ENCODE results near the gene MLANA.

Gene MLANA

GRCh38 chr9:5886114-5886939 is 4.4 kb upstream of the MLANA start:
- no peaks in the 10 kb centered on the region for H3K9me3 ChIP-seq (ENCODE audit: control insufficient read depth, insufficient read depth, low read depth, low read length)
- H3K4me1 ChIP-seq (ENCODE audit: control insufficient read depth, insufficient read depth, low read length) = peaks cover 3% of the 10 kb centered on the region; the same call in 1 of the 2 replicates
- no peak overlapping the region for H3K4me3 ChIP-seq (ENCODE audit: low read depth, low read length)
- no peak overlapping the region for H3K27ac ChIP-seq (ENCODE audit: low read depth, low read length)
- no peak overlapping the region for H3K9ac ChIP-seq (ENCODE audit: low read length)
- H3K36me3 ChIP-seq (ENCODE audit: control insufficient read depth, insufficient read depth, low read length) = no peaks in the 10 kb centered on the region
- no peaks in the 10 kb centered on the region for H3K27me3 ChIP-seq (ENCODE audit: control insufficient read depth, insufficient read depth, low read length)

GRCh38 chr9:5892456-5893133 is 1.9 kb downstream of the MLANA start:
- Histone ChIP-seq H3K9ac (ENCODE audit: low read length) (no peak overlapping the region), H3K4me1 (ENCODE audit: control insufficient read depth, insufficient read depth, low read length) (no peaks in the 10 kb centered on the region), H3K9me3 (ENCODE audit: control insufficient read depth, insufficient read depth, low read depth, low read length) (no peaks in the 10 kb centered on the region)

GRCh38 chr9:5893134-5893505 is 2.4 kb downstream of the MLANA start:
- no peak overlapping the region for H3K4me3 ChIP-seq (ENCODE audit: low read depth, low read length)
- H3K36me3 ChIP-seq (ENCODE audit: control insufficient read depth, insufficient read depth, low read length) = no peaks in the 10 kb centered on the region
- no peaks in the 10 kb centered on the region for H3K27me3 ChIP-seq (ENCODE audit: control insufficient read depth, insufficient read depth, low read length)
- H3K9ac ChIP-seq (ENCODE audit: low read length) = no peak overlapping the region
- H3K27ac ChIP-seq (ENCODE audit: low read depth, low read length) = no peak overlapping the region
- H3K4me1 ChIP-seq (ENCODE audit: control insufficient read depth, insufficient read depth, low read length) = no peaks in the 10 kb centered on the region
- no peaks in the 10 kb centered on the region for H3K9me3 ChIP-seq (ENCODE audit: control insufficient read depth, insufficient read depth, low read depth, low read length)

More at GRCh38 chr9:5892456-5893133, 1.9 kb downstream of the MLANA start:
- Histone ChIP-seq H3K27ac (ENCODE audit: low read depth, low read length) (no peak overlapping the region), H3K36me3 (ENCODE audit: control insufficient read depth, insufficient read depth, low read length) (no peaks in the 10 kb centered on the region), H3K27me3 (ENCODE audit: control insufficient read depth, insufficient read depth, low read length) (no peaks in the 10 kb centered on the region), H3K4me3 (ENCODE audit: low read depth, low read length) (no peak overlapping the region)

DNA sequence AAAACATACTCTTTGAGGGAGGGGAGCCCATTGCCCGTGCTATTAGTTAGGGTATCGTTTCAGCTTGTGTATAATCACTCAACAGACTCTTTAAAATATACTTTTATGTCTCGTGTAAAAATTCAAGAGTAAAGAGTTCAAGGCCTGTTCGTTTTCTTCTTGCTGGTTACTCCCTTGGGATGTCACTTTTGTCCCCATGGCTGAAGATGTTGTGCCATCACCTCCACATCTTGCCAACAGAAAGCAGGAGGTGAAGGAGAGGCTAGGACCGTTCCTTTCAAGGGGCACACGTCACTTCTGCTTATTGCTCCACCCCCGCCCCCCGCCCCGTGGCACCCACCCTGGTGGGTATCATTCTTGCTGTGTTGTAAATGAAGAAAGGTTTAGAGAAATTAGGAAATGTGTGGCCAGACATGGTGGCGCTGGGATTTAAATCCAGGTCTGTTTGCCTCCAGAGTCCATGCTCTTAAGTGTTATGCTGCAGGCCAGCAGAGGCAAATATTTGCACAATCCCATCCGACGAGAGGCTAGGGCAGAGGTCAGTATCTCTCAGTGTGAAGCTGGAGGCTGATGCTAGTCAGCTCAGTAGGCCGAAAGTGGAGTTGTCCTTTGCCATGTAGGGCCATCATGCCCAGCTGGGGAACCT is 3.0 kb downstream of the MLANA start:
- H3K4me1 ChIP-seq (ENCODE audit: control insufficient read depth, insufficient read depth, low read length) = no peaks in the 10 kb centered on the region
- no peak overlapping the region for H3K9ac ChIP-seq (ENCODE audit: low read length)
- H3K27ac ChIP-seq (ENCODE audit: low read depth, low read length) = no peak overlapping the region
- no peaks in the 10 kb centered on the region for H3K9me3 ChIP-seq (ENCODE audit: control insufficient read depth, insufficient read depth, low read depth, low read length)
- H3K4me3 ChIP-seq (ENCODE audit: low read depth, low read length) = no peak overlapping the region
- H3K36me3 ChIP-seq (ENCODE audit: control insufficient read depth, insufficient read depth, low read length) = no peaks in the 10 kb centered on the region
- H3K27me3 ChIP-seq (ENCODE audit: control insufficient read depth, insufficient read depth, low read length) = no peaks in the 10 kb centered on the region

GRCh38 chr9:5894237-5894959 is 3.7 kb downstream of the MLANA start:
- no peaks in the 10 kb centered on the region for H3K4me1 ChIP-seq (ENCODE audit: control insufficient read depth, insufficient read depth, low read length)
- H3K27me3 ChIP-seq (ENCODE audit: control insufficient read depth, insufficient read depth, low read length) = no peaks in the 10 kb centered on the region
- no peak overlapping the region for H3K9ac ChIP-seq (ENCODE audit: low read length)
- H3K9me3 ChIP-seq (ENCODE audit: control insufficient read depth, insufficient read depth, low read depth, low read length) = no peaks in the 10 kb centered on the region
- no peak overlapping the region for H3K27ac ChIP-seq (ENCODE audit: low read depth, low read length)
- no peak overlapping the region for H3K4me3 ChIP-seq (ENCODE audit: low read depth, low read length)
- H3K36me3 ChIP-seq (ENCODE audit: control insufficient read depth, insufficient read depth, low read length) = no peaks in the 10 kb centered on the region

DNA sequence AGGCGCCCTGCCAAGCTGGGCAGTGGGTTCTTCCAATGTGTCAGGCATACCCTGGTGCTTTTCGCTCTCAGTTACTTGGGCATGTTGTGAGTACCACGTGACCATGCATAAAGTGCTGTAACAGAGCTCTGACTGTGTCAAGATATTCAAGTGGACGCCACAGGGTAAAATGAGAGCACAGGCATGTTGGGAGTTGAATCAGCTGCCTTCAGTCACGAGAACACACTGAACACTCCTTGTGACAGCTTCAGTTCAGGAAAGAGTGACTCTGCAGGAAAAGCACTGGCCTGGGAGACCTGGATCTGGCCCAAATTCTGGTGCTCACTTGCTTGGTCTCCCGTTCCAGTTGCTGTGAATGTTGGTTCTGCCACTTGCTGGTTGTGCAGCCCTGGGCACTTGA is 5.1 kb downstream of the MLANA start:
- H3K4me1 ChIP-seq (ENCODE audit: control insufficient read depth, insufficient read depth, low read length) = no peaks in the 10 kb centered on the region
- no peaks in the 10 kb centered on the region for H3K36me3 ChIP-seq (ENCODE audit: control insufficient read depth, insufficient read depth, low read length)
- H3K4me3 ChIP-seq (ENCODE audit: low read depth, low read length) = no peak overlapping the region
- H3K9me3 ChIP-seq (ENCODE audit: control insufficient read depth, insufficient read depth, low read depth, low read length) = no peaks in the 10 kb centered on the region
- no peak overlapping the region for H3K27ac ChIP-seq (ENCODE audit: low read depth, low read length)
- H3K9ac ChIP-seq (ENCODE audit: low read length) = no peak overlapping the region
- no peaks in the 10 kb centered on the region for H3K27me3 ChIP-seq (ENCODE audit: control insufficient read depth, insufficient read depth, low read length)

DNA sequence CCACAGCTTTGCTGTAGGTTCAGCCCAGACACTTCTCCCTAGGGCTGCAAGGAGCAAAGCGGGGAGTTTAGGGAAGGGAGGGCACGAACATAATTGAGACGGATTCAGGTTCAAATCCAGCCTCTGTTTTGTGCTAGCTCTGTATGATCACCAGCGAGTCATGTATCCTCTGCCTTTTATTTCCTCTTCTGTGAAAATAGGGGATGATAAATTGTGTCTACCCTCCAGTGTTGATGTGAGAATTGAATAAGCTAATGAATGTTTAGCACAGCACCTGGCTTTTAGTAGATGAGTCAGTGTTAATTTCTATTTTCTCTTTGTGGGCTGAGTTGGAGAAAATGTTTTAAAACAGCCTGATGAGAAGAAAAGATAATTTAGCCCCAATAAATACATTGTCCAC is 6.2 kb downstream of the MLANA start:
- Histone ChIP-seq H3K4me3 (ENCODE audit: low read depth, low read length) (no peak overlapping the region), H3K9ac (ENCODE audit: low read length) (no peak overlapping the region), H3K36me3 (ENCODE audit: control insufficient read depth, insufficient read depth, low read length) (no peaks in the 10 kb centered on the region), H3K27me3 (ENCODE audit: control insufficient read depth, insufficient read depth, low read length) (no peaks in the 10 kb centered on the region), H3K4me1 (ENCODE audit: control insufficient read depth, insufficient read depth, low read length) (no peaks in the 10 kb centered on the region), H3K27ac (ENCODE audit: low read depth, low read length) (no peak overlapping the region), H3K9me3 (ENCODE audit: control insufficient read depth, insufficient read depth, low read depth, low read length) (no peaks in the 10 kb centered on the region)

- no peaks in the 10 kb centered on the region for H3K4me1 ChIP-seq (ENCODE audit: control insufficient read depth, insufficient read depth, low read length)
Observed at GRCh38 chr9:5897851-5898250, 7.2 kb downstream of the MLANA start.

DNA sequence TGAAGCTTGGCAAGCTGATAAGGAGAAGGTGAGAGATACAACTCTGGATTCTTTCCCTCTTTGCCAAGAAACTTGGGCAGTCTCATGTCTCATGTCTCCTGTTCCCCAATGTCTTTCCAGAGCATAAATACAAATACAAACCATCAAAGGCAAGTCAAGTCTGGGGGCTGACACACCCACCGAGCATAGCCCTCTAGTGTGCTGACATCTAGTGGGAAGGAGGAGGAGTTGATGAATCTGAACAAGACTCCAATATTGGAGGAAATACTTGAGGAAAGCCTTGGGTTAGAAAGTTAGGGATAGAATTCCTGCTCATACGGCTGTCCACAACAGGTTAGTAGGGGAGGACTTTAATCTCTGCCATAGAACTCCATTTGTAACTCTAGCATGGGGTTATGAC is 8.6 kb downstream of the MLANA start:
- no peak overlapping the region for H3K27ac ChIP-seq (ENCODE audit: low read depth, low read length)
- no peaks in the 10 kb centered on the region for H3K4me1 ChIP-seq (ENCODE audit: control insufficient read depth, insufficient read depth, low read length)
- H3K9me3 ChIP-seq (ENCODE audit: control insufficient read depth, insufficient read depth, low read depth, low read length) = no peaks in the 10 kb centered on the region
- no peaks in the 10 kb centered on the region for H3K27me3 ChIP-seq (ENCODE audit: control insufficient read depth, insufficient read depth, low read length)
- H3K4me3 ChIP-seq (ENCODE audit: low read depth, low read length) = no peak overlapping the region
- no peaks in the 10 kb centered on the region for H3K36me3 ChIP-seq (ENCODE audit: control insufficient read depth, insufficient read depth, low read length)
- no peak overlapping the region for H3K9ac ChIP-seq (ENCODE audit: low read length)

More at GRCh38 chr9:5897851-5898250, 7.2 kb downstream of the MLANA start:
- Histone ChIP-seq H3K27ac (ENCODE audit: low read depth, low read length) (no peak overlapping the region), H3K27me3 (ENCODE audit: control insufficient read depth, insufficient read depth, low read length) (no peaks in the 10 kb centered on the region), H3K4me3 (ENCODE audit: low read depth, low read length) (no peak overlapping the region), H3K9ac (ENCODE audit: low read length) (no peak overlapping the region), H3K9me3 (ENCODE audit: control insufficient read depth, insufficient read depth, low read depth, low read length) (no peaks in the 10 kb centered on the region), H3K36me3 (ENCODE audit: control insufficient read depth, insufficient read depth, low read length) (no peaks in the 10 kb centered on the region)

DNA sequence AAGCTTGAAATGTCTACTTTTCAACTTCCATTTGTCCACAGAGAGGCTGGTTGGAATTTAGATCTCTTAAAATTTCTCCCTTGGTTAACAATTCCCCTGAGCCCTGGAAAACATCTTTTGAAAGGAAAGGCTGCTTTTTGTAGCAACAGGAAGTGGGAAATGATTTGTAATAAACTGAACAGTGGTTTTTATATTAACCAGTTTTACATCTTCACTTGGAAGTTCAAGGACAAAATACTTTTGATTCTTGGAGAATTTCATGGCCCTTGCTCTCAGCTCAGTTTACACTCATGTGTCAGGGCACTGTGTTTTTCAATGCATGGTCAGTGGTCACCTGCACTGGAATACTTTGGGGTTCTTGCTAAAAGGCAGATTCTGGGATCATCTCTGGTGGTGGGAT is 9.9 kb downstream of the MLANA start:
- H3K9me3 ChIP-seq (ENCODE audit: control insufficient read depth, insufficient read depth, low read depth, low read length) = no peaks in the 10 kb centered on the region
- H3K4me1 ChIP-seq (ENCODE audit: control insufficient read depth, insufficient read depth, low read length) = no peaks in the 10 kb centered on the region

More for the DNA sequence above, 9.9 kb downstream of the MLANA start:
- no peaks in the 10 kb centered on the region for H3K36me3 ChIP-seq (ENCODE audit: control insufficient read depth, insufficient read depth, low read length)
- H3K27me3 ChIP-seq (ENCODE audit: control insufficient read depth, insufficient read depth, low read length) = no peaks in the 10 kb centered on the region
- H3K9ac ChIP-seq (ENCODE audit: low read length) = no peak overlapping the region
- no peak overlapping the region for H3K4me3 ChIP-seq (ENCODE audit: low read depth, low read length)
- no peak overlapping the region for H3K27ac ChIP-seq (ENCODE audit: low read depth, low read length)
